Measurements from ENCODE around the gene MAPK8. TPM values are rescaled to one million over a fixed set of nuclear protein-coding genes. Genes with fewer than 3 reads are reported as not detected.

Gene MAPK8
- total and polyA plus RNA-seq, 9 of the 15 experiments (the other 6 are each of a cell fraction or from before 2014, with no cell fraction given) = 6.4 to 159 (median 71.0) TPM

GRCh38 chr10:48456361-48456804 lies 149.9 kb downstream of the MAPK8 start (continued):
- TF ChIP-seq ZNF512 (tag; IDR thresholded peaks at IDR 0.05) = no peak
- no peak for TF ChIP-seq TSHZ1 (CRISPR knock-in tag; IDR thresholded peaks at IDR 0.05)
- TF ChIP-seq HDAC6 (IDR thresholded peaks at IDR 0.05; ENCODE audit: low read depth, low read length) = no peak
- TF ChIP-seq TFAM (CRISPR knock-in tag; conservative IDR thresholded peaks at IDR 0.05) = no peak
- no peak for TF ChIP-seq CCNT2 (IDR thresholded peaks at IDR 0.05; ENCODE audit: borderline replicate concordance, extremely low read depth, insufficient read length, low read depth, low read length)
- no peak for TF ChIP-seq EP400 (IDR thresholded peaks at IDR 0.05)
- no peak for TF ChIP-seq ZNF668 (CRISPR knock-in tag; IDR thresholded peaks at IDR 0.05)
- TF ChIP-seq ZNF41 (CRISPR knock-in tag; conservative IDR thresholded peaks at IDR 0.05) = peak; percentile 53; the same call in 1 of the 2 replicates
- TF ChIP-seq ZNF140 (CRISPR knock-in tag; IDR thresholded peaks at IDR 0.05) = no peak
- TF ChIP-seq MEF2D (tag; conservative IDR thresholded peaks at IDR 0.05; ENCODE audit: low read depth) = 0 out of 2 replicates have a peak, but pooled peaks have one; percentile 39
- TF ChIP-seq PRPF4 (IDR thresholded peaks at IDR 0.05; ENCODE audit: insufficient read depth, low read depth, low read length, poor library complexity, severe bottlenecking) = no peak
- no peak for TF ChIP-seq IRF1 (CRISPR knock-in tag; IDR thresholded peaks at IDR 0.05; ENCODE audit: borderline replicate concordance)
- no peak for TF ChIP-seq RBM34 (IDR thresholded peaks at IDR 0.05; ENCODE audit: borderline replicate concordance, insufficient read depth, low read length)
- TF ChIP-seq MAZ (CRISPR knock-in tag; conservative IDR thresholded peaks at IDR 0.05 in 1 of 2, IDR thresholded peaks at IDR 0.05 in 1 of 2) = peak; percentile 64 to 74; a peak in 3 of 4 replicates
- TF ChIP-seq MCM2 (IDR thresholded peaks at IDR 0.05; ENCODE audit: low read depth) = no peak
- TF ChIP-seq ZHX1 (conservative IDR thresholded peaks at IDR 0.05; ENCODE audit: low read length) = no peak
- TF ChIP-seq BRF2 (IDR thresholded peaks at IDR 0.05; ENCODE audit: borderline replicate concordance, insufficient read depth, insufficient read length) = no peak

Data from K562 (cell line).